ENCODE data around the gene COL13A1.

Gene COL13A1

DNA sequence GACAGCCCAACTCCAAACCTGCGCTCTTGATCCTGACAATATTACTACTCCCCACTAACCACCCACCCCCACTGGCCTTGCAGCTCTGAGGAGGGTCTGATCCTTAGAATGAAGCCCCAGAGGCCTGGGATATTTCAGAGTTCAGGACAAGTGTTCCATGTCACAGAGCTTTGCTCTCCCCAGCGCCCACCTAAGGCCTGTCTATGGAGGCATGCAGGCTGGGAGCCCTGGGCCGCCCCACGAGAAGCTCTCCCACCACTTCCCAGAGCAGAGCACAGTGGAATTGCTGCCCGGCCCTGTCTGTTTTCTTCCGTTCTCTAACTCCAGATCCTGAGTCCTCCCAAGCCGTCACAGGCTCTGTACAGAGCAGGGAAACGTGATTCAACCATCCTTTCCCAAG, 74.6 kb downstream of the COL13A1 start:
- H3K36me3 ChIP-seq (ENCODE audit: control insufficient read depth in 2 of 2, insufficient read depth in 2 of 2, low read length in 2 of 2), result no peaks in the 10 kb centered on the region
- no peak overlapping the region for H3K27ac ChIP-seq (ENCODE audit: low read length)
- no peaks in the 10 kb centered on the region for H3K9me3 ChIP-seq (ENCODE audit: control insufficient read depth in 2 of 2, low read length in 2 of 2)

DNA sequence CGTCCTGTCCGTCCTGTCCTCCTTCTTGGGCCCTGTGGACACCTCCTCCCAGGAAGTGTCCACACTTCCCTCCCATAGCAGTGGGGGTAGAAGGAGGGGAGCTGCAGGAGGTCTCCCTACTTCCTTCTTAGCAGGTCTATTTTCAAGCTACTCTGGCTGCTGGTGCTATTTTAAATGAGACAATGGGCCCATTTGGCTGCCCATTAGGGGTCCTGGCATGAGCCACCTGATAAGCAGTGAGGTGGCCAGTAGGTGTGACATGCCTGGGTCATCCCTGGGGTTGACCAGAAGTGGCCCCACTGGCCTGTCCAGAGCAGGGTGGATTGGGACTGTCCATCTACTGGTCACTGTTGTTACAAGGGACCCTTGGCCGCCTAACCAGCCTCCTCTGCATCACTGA, 75.2 kb downstream of the COL13A1 start:
- Histone ChIP-seq H3K27me3 (ENCODE audit: control insufficient read depth in 1 of 2, insufficient read depth in 2 of 2, low read length in 2 of 2) (peaks cover 4 to 10% of the 10 kb centered on the region in 2 donors), H3K4me3 (ENCODE audit: low read length in 2 of 2) (no peak overlapping the region), H3K36me3 (ENCODE audit: control insufficient read depth in 2 of 2, insufficient read depth in 2 of 2, low read length in 2 of 2) (no peaks in the 10 kb centered on the region), H3K9me3 (ENCODE audit: control insufficient read depth in 2 of 2, low read length in 2 of 2) (no peaks in the 10 kb centered on the region), H3K27ac (ENCODE audit: low read length) (no peak overlapping the region), H3K9ac (ENCODE audit: low read length in 2 of 2) (no peak overlapping the region), H3K4me1 (ENCODE audit: control insufficient read depth, insufficient read depth, low read length) (no peaks in the 10 kb centered on the region)

More for the DNA sequence above, 74.6 kb downstream of the COL13A1 start:
- no peak overlapping the region for H3K4me3 ChIP-seq (ENCODE audit: low read length in 2 of 2)
- H3K27me3 ChIP-seq (ENCODE audit: control insufficient read depth in 1 of 2, insufficient read depth in 2 of 2, low read length in 2 of 2), result peaks cover 4 to 8% of the 10 kb centered on the region in 2 donors
- no peak overlapping the region for H3K9ac ChIP-seq (ENCODE audit: low read length in 2 of 2)
- H3K4me1 ChIP-seq (ENCODE audit: control insufficient read depth, insufficient read depth, low read length), result no peaks in the 10 kb centered on the region

DNA sequence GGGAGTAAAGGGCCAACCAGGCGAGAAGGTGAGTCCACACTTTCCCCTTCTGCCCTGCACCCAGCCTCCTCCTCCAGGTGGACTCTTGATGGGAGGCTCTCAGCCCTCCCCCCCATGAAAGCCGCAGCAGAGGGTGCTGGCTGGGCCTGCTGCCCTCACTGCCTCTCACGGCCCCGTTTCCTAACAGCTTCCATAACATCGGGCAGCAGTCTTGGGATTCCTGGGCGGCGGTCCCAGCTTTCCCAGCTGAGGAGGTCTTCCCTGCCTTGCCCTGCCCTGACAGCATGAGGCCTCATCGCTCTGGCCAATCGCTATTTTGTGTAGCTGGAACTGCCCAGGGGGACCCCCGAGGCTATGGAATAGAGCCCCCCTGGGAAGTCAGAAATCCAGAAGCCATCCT, 76.3 kb downstream of the COL13A1 start:
- H3K27ac ChIP-seq (ENCODE audit: low read length), result no peak overlapping the region
- H3K27me3 ChIP-seq (ENCODE audit: control insufficient read depth in 1 of 2, insufficient read depth in 2 of 2, low read length in 2 of 2), result peaks cover 4 to 10% of the 10 kb centered on the region in 2 donors
- H3K4me1 ChIP-seq (ENCODE audit: control insufficient read depth, insufficient read depth, low read length), result no peaks in the 10 kb centered on the region
- H3K4me3 ChIP-seq (ENCODE audit: low read length in 2 of 2), result no peak overlapping the region
- H3K9ac ChIP-seq (ENCODE audit: low read length in 2 of 2), result no peak overlapping the region
- H3K9me3 ChIP-seq (ENCODE audit: control insufficient read depth in 2 of 2, low read length in 2 of 2), result no peaks in the 10 kb centered on the region
- no peaks in the 10 kb centered on the region for H3K36me3 ChIP-seq (ENCODE audit: control insufficient read depth in 2 of 2, insufficient read depth in 2 of 2, low read length in 2 of 2)

DNA sequence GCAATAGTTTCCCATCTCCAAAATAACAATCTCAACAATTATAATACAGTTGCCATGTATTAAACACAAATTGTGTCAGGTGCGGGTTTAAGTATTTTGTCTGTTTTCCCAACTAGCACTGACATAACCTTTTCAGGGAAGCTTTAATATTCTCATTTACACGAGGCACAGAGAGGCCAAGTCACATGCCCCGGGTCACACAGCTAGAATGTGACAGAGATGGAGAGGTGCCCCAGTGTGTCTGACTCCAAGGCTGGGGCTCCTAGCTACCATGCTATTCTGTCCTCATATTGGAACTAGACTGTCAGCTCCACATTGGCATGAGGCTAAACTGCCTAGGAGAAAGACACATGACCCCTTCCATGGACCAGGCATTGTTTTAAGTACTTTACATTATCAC, 77.2 kb downstream of the COL13A1 start:
- Histone ChIP-seq H3K36me3 (ENCODE audit: control insufficient read depth in 2 of 2, insufficient read depth in 2 of 2, low read length in 2 of 2) (no peaks in the 10 kb centered on the region), H3K9ac (ENCODE audit: low read length in 2 of 2) (no peak overlapping the region), H3K27me3 (ENCODE audit: control insufficient read depth in 1 of 2, insufficient read depth in 2 of 2, low read length in 2 of 2) (peaks cover 4 to 10% of the 10 kb centered on the region in 2 donors), H3K4me3 (ENCODE audit: low read length in 2 of 2) (no peak overlapping the region), H3K27ac (ENCODE audit: low read length) (no peak overlapping the region), H3K4me1 (ENCODE audit: control insufficient read depth, insufficient read depth, low read length) (no peaks in the 10 kb centered on the region), H3K9me3 (ENCODE audit: control insufficient read depth in 2 of 2, low read length in 2 of 2) (no peaks in the 10 kb centered on the region)

DNA sequence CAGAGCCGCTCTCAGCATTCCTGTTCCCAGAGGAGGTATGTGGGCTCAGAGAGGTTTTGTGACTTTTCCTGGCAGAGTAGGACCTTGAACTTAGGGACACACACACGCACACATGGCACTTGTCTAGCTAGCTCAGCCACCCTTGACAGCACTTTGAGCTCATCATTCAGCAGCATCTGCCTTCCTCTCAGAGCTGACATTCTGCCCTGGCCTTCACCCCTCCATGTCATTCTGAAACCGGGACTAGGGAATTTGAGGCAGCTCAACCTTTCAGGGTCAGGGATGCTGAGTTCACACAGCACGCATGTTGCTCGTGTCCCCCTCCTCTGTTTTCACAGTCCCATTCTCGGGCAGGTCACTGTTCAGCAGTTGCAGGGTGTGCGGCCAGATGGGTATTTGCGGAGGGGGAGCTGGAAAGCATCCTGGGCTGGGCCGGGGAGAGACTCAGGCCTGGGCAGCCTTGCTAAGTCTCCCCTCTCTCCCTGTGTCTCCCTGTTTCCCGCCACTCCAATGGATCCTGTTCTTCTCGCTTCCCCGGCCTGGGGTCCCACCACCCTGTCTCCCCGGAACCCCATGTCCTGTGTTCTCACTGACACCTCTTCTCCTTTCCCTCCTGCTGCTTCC, 78.0 kb downstream of the COL13A1 start:
- H3K9ac ChIP-seq (ENCODE audit: low read length in 2 of 2), result no peak overlapping the region
- H3K27ac ChIP-seq (ENCODE audit: low read length), result no peak overlapping the region
- H3K4me3 ChIP-seq (ENCODE audit: low read length in 2 of 2), result no peak overlapping the region
- peaks cover 4 to 10% of the 10 kb centered on the region in 2 donors for H3K27me3 ChIP-seq (ENCODE audit: control insufficient read depth in 1 of 2, insufficient read depth in 2 of 2, low read length in 2 of 2)
- H3K4me1 ChIP-seq (ENCODE audit: control insufficient read depth, insufficient read depth, low read length), result no peaks in the 10 kb centered on the region
- H3K36me3 ChIP-seq (ENCODE audit: control insufficient read depth in 2 of 2, insufficient read depth in 2 of 2, low read length in 2 of 2), result no peaks in the 10 kb centered on the region
- H3K9me3 ChIP-seq (ENCODE audit: control insufficient read depth in 2 of 2, low read length in 2 of 2), result no peaks in the 10 kb centered on the region

DNA sequence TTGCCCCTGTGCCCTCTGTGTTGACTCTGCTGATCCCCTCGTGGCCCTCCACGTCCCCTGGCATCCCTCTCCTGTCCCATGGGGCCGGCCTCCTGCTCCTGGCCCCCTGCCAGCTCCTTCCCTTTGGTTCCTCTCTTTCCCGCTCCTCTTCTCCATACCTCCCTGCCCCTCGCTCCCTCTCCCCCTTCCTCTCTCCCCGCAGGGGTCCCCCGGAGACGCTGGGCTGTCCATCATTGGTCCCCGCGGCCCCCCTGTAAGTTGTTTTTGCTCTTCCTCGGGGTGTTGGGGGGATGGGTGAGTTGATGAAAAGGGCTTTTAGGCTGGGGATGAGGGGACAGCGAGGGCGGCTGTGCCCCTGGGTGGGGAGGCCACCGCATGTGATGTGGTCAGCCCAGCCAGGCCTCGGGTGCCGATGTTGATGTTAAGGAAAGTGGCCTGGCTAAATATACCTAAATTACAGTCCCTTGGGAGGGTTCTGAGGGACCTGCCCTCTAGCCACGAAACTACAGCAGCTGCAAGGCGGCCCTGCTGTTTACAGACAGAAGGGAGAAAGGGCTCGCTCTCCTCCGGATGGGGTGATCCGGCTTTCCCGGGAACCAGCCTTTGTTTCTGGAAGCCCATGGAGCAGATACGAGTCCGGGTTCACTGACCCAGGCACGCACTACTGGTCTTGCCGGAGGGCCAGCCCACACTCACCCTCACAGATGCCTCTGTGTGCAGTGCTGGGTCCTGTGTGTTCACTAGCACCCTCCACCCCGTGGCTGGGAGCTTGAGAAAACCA, 78.8 kb downstream of the COL13A1 start:
- Histone ChIP-seq H3K9ac (ENCODE audit: low read length in 2 of 2) (no peak overlapping the region), H3K9me3 (ENCODE audit: control insufficient read depth in 2 of 2, low read length in 2 of 2) (no peaks in the 10 kb centered on the region), H3K4me1 (ENCODE audit: control insufficient read depth, insufficient read depth, low read length) (no peaks in the 10 kb centered on the region), H3K27me3 (ENCODE audit: control insufficient read depth in 1 of 2, insufficient read depth in 2 of 2, low read length in 2 of 2) (peaks cover 4 to 10% of the 10 kb centered on the region in 2 donors), H3K4me3 (ENCODE audit: low read length in 2 of 2) (no peak overlapping the region), H3K36me3 (ENCODE audit: control insufficient read depth in 2 of 2, insufficient read depth in 2 of 2, low read length in 2 of 2) (no peaks in the 10 kb centered on the region), H3K27ac (ENCODE audit: low read length) (no peak overlapping the region)

DNA sequence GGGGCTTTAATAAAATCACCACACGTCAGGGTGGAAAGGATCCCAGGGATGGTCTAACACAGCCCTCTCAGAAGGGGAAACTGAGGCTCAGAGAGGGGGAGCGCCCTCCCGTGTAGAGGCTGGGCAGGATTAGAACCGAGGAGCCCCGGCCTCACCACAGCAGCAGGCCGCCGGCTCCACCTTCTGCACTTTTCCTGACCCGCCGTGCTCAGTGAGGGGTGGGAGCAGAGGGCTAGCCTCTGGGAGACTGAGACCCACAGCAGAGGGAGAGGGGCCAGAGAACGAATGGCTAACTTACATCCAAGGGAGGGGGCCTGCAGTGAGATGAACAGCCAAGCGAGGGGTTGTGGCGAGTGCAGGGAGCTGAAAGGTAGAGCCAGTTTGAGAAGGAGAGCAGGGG, 79.5 kb downstream of the COL13A1 start:
- Histone ChIP-seq H3K4me1 (ENCODE audit: control insufficient read depth, insufficient read depth, low read length) (peaks cover 3% of the 10 kb centered on the region), H3K4me3 (ENCODE audit: low read length in 2 of 2) (no peak overlapping the region), H3K9ac (ENCODE audit: low read length in 2 of 2) (no peak overlapping the region), H3K27ac (ENCODE audit: low read length) (no peak overlapping the region), H3K9me3 (ENCODE audit: control insufficient read depth in 2 of 2, low read length in 2 of 2) (no peaks in the 10 kb centered on the region), H3K27me3 (ENCODE audit: control insufficient read depth in 1 of 2, insufficient read depth in 2 of 2, low read length in 2 of 2) (peaks cover 4 to 10% of the 10 kb centered on the region in 2 donors), H3K36me3 (ENCODE audit: control insufficient read depth in 2 of 2, insufficient read depth in 2 of 2, low read length in 2 of 2) (no peaks in the 10 kb centered on the region)

DNA sequence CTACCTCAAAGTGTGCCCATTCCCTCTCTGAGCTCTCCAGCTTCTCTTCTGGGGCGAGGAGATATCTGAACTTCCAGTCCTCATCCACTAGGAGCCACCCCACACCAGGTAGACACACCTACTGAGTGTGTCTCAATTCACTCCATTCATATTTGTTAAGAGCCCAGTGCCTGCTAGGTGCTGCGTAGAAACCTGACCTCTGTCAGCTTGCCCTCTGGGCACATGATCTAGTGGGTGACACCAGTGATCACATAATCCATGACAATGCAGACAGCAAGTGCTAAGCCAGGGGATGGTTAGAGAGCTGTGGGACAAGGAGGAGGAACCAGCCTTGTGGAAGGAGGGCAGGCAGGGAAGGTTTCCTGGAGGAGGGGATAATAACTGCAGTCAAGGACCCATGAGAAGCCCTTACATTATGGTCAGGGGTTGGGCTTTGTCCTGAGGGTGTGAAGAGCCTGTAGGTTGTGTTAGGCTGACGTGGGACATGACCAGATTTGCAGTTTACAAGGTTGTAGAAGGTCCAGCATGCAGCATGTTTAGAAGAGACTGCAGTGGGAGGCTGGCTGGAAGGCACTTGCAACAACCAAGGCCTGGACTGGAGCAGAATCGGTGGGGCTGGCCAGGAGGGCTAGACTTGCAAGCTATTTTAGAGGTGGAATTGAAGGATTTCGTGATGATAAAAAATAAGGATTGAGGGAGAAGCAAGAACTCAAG, 81.8 kb downstream of the COL13A1 start:
- Histone ChIP-seq H3K4me1 (ENCODE audit: control insufficient read depth, insufficient read depth, low read length) (peaks cover 3% of the 10 kb centered on the region), H3K4me3 (ENCODE audit: low read length in 2 of 2) (no peak overlapping the region), H3K27ac (ENCODE audit: low read length) (no peak overlapping the region), H3K36me3 (ENCODE audit: control insufficient read depth in 2 of 2, insufficient read depth in 2 of 2, low read length in 2 of 2) (no peaks in the 10 kb centered on the region), H3K9ac (ENCODE audit: low read length in 2 of 2) (no peak overlapping the region), H3K27me3 (ENCODE audit: control insufficient read depth in 1 of 2, insufficient read depth in 2 of 2, low read length in 2 of 2) (peaks cover 4 to 10% of the 10 kb centered on the region in 2 donors), H3K9me3 (ENCODE audit: control insufficient read depth in 2 of 2, low read length in 2 of 2) (no peaks in the 10 kb centered on the region)

DNA sequence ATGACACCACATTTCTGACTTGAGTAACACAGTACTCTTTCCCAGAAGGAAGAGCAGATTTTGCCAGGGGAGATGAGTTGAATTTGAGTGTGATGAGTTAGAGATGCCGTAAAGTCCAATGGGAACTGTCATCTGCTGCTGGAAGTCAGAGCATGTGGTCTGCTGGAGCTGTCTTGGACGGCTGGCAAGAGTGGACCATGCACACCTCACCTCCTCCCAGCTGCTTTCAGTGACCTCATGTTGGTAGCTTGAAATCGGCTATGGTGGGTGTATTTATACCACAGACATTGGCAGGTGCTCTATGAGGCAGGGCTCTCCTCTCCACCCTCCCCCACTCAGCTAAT, 82.3 kb downstream of the COL13A1 start:
- no peaks in the 10 kb centered on the region for H3K36me3 ChIP-seq (ENCODE audit: control insufficient read depth in 2 of 2, insufficient read depth in 2 of 2, low read length in 2 of 2)
- no peaks in the 10 kb centered on the region for H3K9me3 ChIP-seq (ENCODE audit: control insufficient read depth in 2 of 2, low read length in 2 of 2)
- no peak overlapping the region for H3K27ac ChIP-seq (ENCODE audit: low read length)
- no peak overlapping the region for H3K4me3 ChIP-seq (ENCODE audit: low read length in 2 of 2)
- no peak overlapping the region for H3K9ac ChIP-seq (ENCODE audit: low read length in 2 of 2)
- peaks cover 3% of the 10 kb centered on the region for H3K4me1 ChIP-seq (ENCODE audit: control insufficient read depth, insufficient read depth, low read length)
- H3K27me3 ChIP-seq (ENCODE audit: control insufficient read depth in 1 of 2, insufficient read depth in 2 of 2, low read length in 2 of 2), result peaks cover 4 to 10% of the 10 kb centered on the region in 2 donors

DNA sequence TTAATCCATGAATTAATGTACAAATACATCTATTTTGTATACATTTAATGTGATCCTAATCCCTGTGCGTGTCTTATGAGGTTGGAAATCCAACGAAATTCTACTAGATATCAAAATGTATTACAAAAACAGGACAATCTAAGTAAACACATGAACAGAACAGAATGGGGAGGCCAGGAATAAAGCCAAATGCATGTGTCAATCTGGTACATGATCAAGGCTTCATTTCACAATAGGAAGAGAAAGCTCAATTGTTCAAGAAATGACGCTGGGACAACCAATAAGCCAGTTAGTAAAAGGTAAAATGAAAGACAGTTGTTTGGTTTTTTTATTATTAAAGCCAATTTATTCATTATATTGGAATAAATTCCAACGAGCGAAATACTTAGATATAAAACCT, 83.0 kb downstream of the COL13A1 start:
- Histone ChIP-seq H3K27ac (ENCODE audit: low read length) (no peak overlapping the region), H3K9me3 (ENCODE audit: control insufficient read depth in 2 of 2, low read length in 2 of 2) (no peaks in the 10 kb centered on the region), H3K36me3 (ENCODE audit: control insufficient read depth in 2 of 2, insufficient read depth in 2 of 2, low read length in 2 of 2) (no peaks in the 10 kb centered on the region), H3K4me1 (ENCODE audit: control insufficient read depth, insufficient read depth, low read length) (peaks cover 3% of the 10 kb centered on the region), H3K4me3 (ENCODE audit: low read length in 2 of 2) (no peak overlapping the region), H3K9ac (ENCODE audit: low read length in 2 of 2) (no peak overlapping the region), H3K27me3 (ENCODE audit: control insufficient read depth in 1 of 2, insufficient read depth in 2 of 2, low read length in 2 of 2) (peaks cover 2 to 9% of the 10 kb centered on the region in 2 donors)
